ENCODE data around the gene CCDC14. TPM values are rescaled to one million over a fixed set of nuclear protein-coding genes. Genes with fewer than 3 reads are reported as not detected.
A peak's percentile ranks its signal among the peaks of the same experiment; 100 is the strongest.
"Not testable (repeated sequence)": the region's sequence is repeated elsewhere in the genome, so short reads cannot be mapped to it uniquely, and the experiment has no call there.

Gene CCDC14
- total RNA-seq: 10 to 100 TPM; 10.4 to 15.6 (median 11.7) TPM
- long read RNA-seq, partial matches to known transcripts: 2 of 3 reads
- long read RNA-seq, other reads (novel, unspliced or antisense): 1 of 3 reads

GRCh38 chr3:123960781-123961507 lies at the start of gene CCDC14:
TSS of gene CCDC14 (minus strand) at chr3:123961229. CDS start at chr3:123961173, 56 bp downstream.
- peak; percentile 92 to 99 (median 98) for ATAC-seq
- H3K36me3 ChIP-seq: no peaks in the 10 kb centered on the region
- under 1% methylated on average over 50 of the region's 55 CpGs for WGBS (ENCODE audit: insufficient coverage, low coverage, low lambda C conversion rate, missing lambda C conversion rate)
- peak within 1 kb of the TSS; percentile 55 to 66 (median 59) for H3K4me3 ChIP-seq
- peak within 1 kb of the TSS; percentile 68 to 76 (median 68) for H3K27ac ChIP-seq
- intact Hi-C loops (cut with DNase I): no loop called here
- no peaks in the 10 kb centered on the region for H3K27me3 ChIP-seq
- peaks cover 0 to 35% (median 0%) of the 10 kb centered on the region in 4 donors for H3K4me1 ChIP-seq
- no peaks in the 10 kb centered on the region for H3K9me3 ChIP-seq
- peak; percentile 92 for DNase-seq
- peak; percentile 59 for TF ChIP-seq POLR2A (IDR thresholded peaks at IDR 0.05)
- no peak for TF ChIP-seq CTCF (IDR thresholded peaks at IDR 0.05)

GRCh38 chr3:124008321-124008720 lies 47.3 kb upstream of the CCDC14 start:
- WGBS (ENCODE audit: insufficient coverage, low coverage, low lambda C conversion rate, missing lambda C conversion rate): 78% methylated on average over 1 of the region's 1 CpG
- H3K27ac ChIP-seq; H3K9me3 ChIP-seq; H3K4me3 ChIP-seq; ATAC-seq; intact Hi-C loops (cut with DNase I); H3K4me1 ChIP-seq; DNase-seq; H3K36me3 ChIP-seq; H3K27me3 ChIP-seq: not testable (repeated sequence)

- Histone ChIP-seq H3K4me3 (no peak overlapping the region), H3K27ac (no peak overlapping the region), H3K4me1 (no peaks in the 10 kb centered on the region), H3K27me3 (no peaks in the 10 kb centered on the region), H3K36me3 (no peaks in the 10 kb centered on the region), H3K9me3 (no peaks in the 10 kb centered on the region)
- no peak for DNase-seq
- TF ChIP-seq CTCF (IDR thresholded peaks at IDR 0.05): no peak
- TF ChIP-seq POLR2A (IDR thresholded peaks at IDR 0.05): no peak
- 51% methylated on average over 4 of the region's 4 CpGs for WGBS (ENCODE audit: insufficient coverage, low coverage, low lambda C conversion rate, missing lambda C conversion rate)
- no peak for ATAC-seq
- intact Hi-C loops (cut with DNase I): no loop called here
These were observed 46.2 kb upstream of the CCDC14 start for GRCh38 chr3:124007186-124007585.

GRCh38 chr3:124002405-124003079 lies 41.5 kb upstream of the CCDC14 start:
- H3K36me3 ChIP-seq; DNase-seq; intact Hi-C loops (cut with DNase I); H3K27ac ChIP-seq; H3K4me3 ChIP-seq; H3K27me3 ChIP-seq; H3K9me3 ChIP-seq; ATAC-seq; H3K4me1 ChIP-seq: not testable (repeated sequence)
- 44% methylated on average over 2 of the region's 2 CpGs for WGBS (ENCODE audit: insufficient coverage, low coverage, low lambda C conversion rate, missing lambda C conversion rate)

- H3K9me3 ChIP-seq; DNase-seq; ATAC-seq; H3K27ac ChIP-seq; intact Hi-C loops (cut with DNase I); H3K4me3 ChIP-seq; H3K4me1 ChIP-seq; H3K36me3 ChIP-seq; H3K27me3 ChIP-seq: not testable (repeated sequence)
- WGBS (ENCODE audit: insufficient coverage, low coverage, low lambda C conversion rate, missing lambda C conversion rate): 60% methylated on average over 6 of the region's 6 CpGs
These were observed 40.3 kb upstream of the CCDC14 start for GRCh38 chr3:124001366-124001765.

- intact Hi-C loops (cut with DNase I): no loop called here
- WGBS (ENCODE audit: insufficient coverage, low coverage, low lambda C conversion rate, missing lambda C conversion rate): no CpG with 5 or more reads among the region's 2 CpGs
- H3K27me3 ChIP-seq: no peaks in the 10 kb centered on the region
These were observed 36.5 kb upstream of the CCDC14 start for GRCh38 chr3:123997543-123997942.

More at GRCh38 chr3:123997543-123997942, 36.5 kb upstream of the CCDC14 start:
- DNase-seq (no peak), ATAC-seq (no peak)
- no peak for TF ChIP-seq CTCF (IDR thresholded peaks at IDR 0.05)
- no peak for TF ChIP-seq POLR2A (IDR thresholded peaks at IDR 0.05)
- H3K36me3 ChIP-seq: no peaks in the 10 kb centered on the region
- no peaks in the 10 kb centered on the region for H3K4me1 ChIP-seq
- no peak overlapping the region for H3K4me3 ChIP-seq
- H3K9me3 ChIP-seq: no peaks in the 10 kb centered on the region
- H3K27ac ChIP-seq: no peak overlapping the region

All from right lobe of liver (tissue), 6 donors.